PC-9 (cell line): Measurements from ENCODE around the gene RCE1. TPM values are rescaled to one million over a fixed set of nuclear protein-coding genes. Genes with fewer than 3 reads are reported as not detected.

Experiments
- BruUV-seq: library from RNA; stranded (reverse); fragments of 400-500 nt; replicated peaks from 2 replicates; lab custom pipeline; 2021; lab: Mats Ljungman, UMichigan
- CTCF ChIA-PET: fragments of 300-600 bp; sonication (Branson Sonifier 250); formaldehyde crosslinking; loops from one replicate; lab custom pipeline; 2022; ENCODE audit warnings: antibody characterized with exemption; lab: Charles Lee
- POLR2A ChIA-PET: fragments of 300-600 bp; sonication (Branson Sonifier 250); formaldehyde crosslinking; loops from one replicate; lab custom pipeline; 2022; ENCODE audit warnings: antibody characterized with exemption; ENCODE audit not compliant: unreplicated experiment; lab: Charles Lee
- DNase-seq, 2 experiments: peaks; one replicate each; pipeline versions ENCODE4 v3.0.0 to v3.0.0-alpha.2; 2015 to 2022; ENCODE audit warnings: mixed read lengths in 1 of 2
- H2AFZ ChIP-seq: fragments of 200-600 bp; sonication (generic); 2 replicates; pipeline ENCODE4 v1.8.1; 2017; ENCODE audit warnings: antibody characterized with exemption
- H3F3A ChIP-seq: fragments of 200-600 bp; sonication (generic); 2 replicates; pipeline ENCODE4 v1.8.1; 2017; ENCODE audit warnings: antibody characterized with exemption, mild to moderate bottlenecking, low read depth; ENCODE audit not compliant: insufficient read depth
- H3K27ac ChIP-seq: fragments of 200-600 bp; sonication (generic); 2 replicates; pipeline ENCODE4 v1.6.1; 2016; ENCODE audit warnings: mixed run types
- H3K27me3 ChIP-seq: fragments of 200-600 bp; sonication (generic); 2 replicates; pipeline ENCODE4 v1.6.1; 2016; ENCODE audit warnings: low read depth, mixed run types; ENCODE audit not compliant: insufficient read depth
- H3K36me3 ChIP-seq: fragments of 200-600 bp; sonication (generic); 2 replicates; pipeline ENCODE4 v1.6.1; 2016; ENCODE audit warnings: low read depth, mixed run types
- H3K4me1 ChIP-seq: fragments of 200-600 bp; sonication (generic); replicated peaks from 2 replicates; pipeline ENCODE4 v1.6.1; 2016; ENCODE audit warnings: mixed run types; ENCODE audit not compliant: insufficient read depth
- H3K4me2 ChIP-seq: fragments of 200-600 bp; sonication (generic); 2 replicates; pipeline ENCODE4 v1.6.1; 2017; ENCODE audit warnings: mixed run types
- H3K4me3 ChIP-seq: fragments of 200-600 bp; sonication (generic); 2 replicates; pipeline ENCODE4 v1.6.1; 2016; ENCODE audit warnings: mixed run types
- H3K79me2 ChIP-seq: fragments of 200-600 bp; sonication (generic); 2 replicates; pipeline ENCODE4 v1.6.1; 2017; ENCODE audit warnings: low read depth, mixed run types
- H3K9me2 ChIP-seq: fragments of 200-600 bp; sonication (generic); 2 replicates; pipeline ENCODE4 v1.8.1; 2017; ENCODE audit warnings: mild to moderate bottlenecking; ENCODE audit not compliant: insufficient read depth
- H3K9me3 ChIP-seq: fragments of 200-600 bp; sonication (generic); 2 replicates; pipeline ENCODE4 v1.8.1; 2016; ENCODE audit warnings: low read depth; ENCODE audit not compliant: insufficient read depth
- H4K20me1 ChIP-seq: fragments of 200-600 bp; sonication (generic); 2 replicates; pipeline ENCODE4 v1.8.1; 2017; ENCODE audit not compliant: insufficient read depth
- EZH2 ChIP-seq: fragments of 200-600 bp; sonication (generic); IDR thresholded peaks from 2 replicates; pipeline ENCODE4 v1.8.0; 2017; ENCODE audit warnings: antibody characterized with exemption, low read depth
- intact Hi-C: fragments of 100-400 bp; cut with micrococcal nuclease; formaldehyde crosslinking; loops from one replicate; pipeline ENCODE4 v1.10.0; 2022; ENCODE audit not compliant: unreplicated experiment
- total RNA-seq: library from RNA; stranded (reverse); gene quantifications from 2 replicates; pipeline ENCODE4 v1.2.3, GENCODE V29; 2021
- TF ChIP-seq, protein P1 (sequence below): fragments of 200-600 bp; sonication (generic); conservative IDR thresholded peaks from 2 replicates; pipeline ENCODE4 v1.6.1; 2017; ENCODE audit warnings: mixed run types, antibody characterized with exemption, mild to moderate bottlenecking, moderate library complexity

RCE1 gene
- total RNA-seq, 1 experiment from 2014 or later: 42.9 TPM

DNA sequence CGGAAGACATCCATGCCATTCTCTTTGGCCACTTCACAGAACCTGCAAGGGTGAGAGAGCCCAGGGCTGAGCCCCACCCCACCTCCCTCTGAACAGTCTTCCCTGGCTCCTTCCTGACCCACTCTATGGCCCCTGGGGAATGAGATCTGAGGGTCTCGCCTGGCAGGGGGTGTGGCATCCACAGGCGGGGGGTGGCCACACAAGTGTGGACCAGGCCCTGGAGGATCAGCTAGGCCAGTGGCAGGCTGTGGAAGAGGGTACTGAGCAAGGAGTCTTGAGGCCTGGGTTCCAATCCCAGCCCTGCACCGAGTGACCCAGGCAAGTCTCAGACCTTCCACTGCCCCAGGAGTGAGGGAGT lies 8.0 kb downstream of the RCE1 start:
- ChIA-PET POLR2A (no interaction called here), CTCF (no interaction called here)
- Histone ChIP-seq H3K79me2 (0 out of 2 replicates have a peak, but pooled peaks cover 2% of the 10 kb centered on the region), H3K36me3 (no peaks in the 10 kb centered on the region), H3K27ac (no peak overlapping the region), H3K4me2 (no peak overlapping the region), H4K20me1 (no peaks in the 10 kb centered on the region), H2AFZ (no peak overlapping the region), H3K4me1 (peaks cover 34% of the 10 kb centered on the region), H3K9me2 (no peaks in the 10 kb centered on the region), H3K27me3 (no peaks in the 10 kb centered on the region), H3F3A (peaks cover 31% of the 10 kb centered on the region), H3K9me3 (no peaks in the 10 kb centered on the region), H3K4me3 (no peak overlapping the region)
- DNase-seq: no peak
- intact Hi-C loops: no loop called here
- no TSS peak for BruUV-seq
- no peak for TF ChIP-seq EZH2
- TF ChIP-seq, protein P1, sequence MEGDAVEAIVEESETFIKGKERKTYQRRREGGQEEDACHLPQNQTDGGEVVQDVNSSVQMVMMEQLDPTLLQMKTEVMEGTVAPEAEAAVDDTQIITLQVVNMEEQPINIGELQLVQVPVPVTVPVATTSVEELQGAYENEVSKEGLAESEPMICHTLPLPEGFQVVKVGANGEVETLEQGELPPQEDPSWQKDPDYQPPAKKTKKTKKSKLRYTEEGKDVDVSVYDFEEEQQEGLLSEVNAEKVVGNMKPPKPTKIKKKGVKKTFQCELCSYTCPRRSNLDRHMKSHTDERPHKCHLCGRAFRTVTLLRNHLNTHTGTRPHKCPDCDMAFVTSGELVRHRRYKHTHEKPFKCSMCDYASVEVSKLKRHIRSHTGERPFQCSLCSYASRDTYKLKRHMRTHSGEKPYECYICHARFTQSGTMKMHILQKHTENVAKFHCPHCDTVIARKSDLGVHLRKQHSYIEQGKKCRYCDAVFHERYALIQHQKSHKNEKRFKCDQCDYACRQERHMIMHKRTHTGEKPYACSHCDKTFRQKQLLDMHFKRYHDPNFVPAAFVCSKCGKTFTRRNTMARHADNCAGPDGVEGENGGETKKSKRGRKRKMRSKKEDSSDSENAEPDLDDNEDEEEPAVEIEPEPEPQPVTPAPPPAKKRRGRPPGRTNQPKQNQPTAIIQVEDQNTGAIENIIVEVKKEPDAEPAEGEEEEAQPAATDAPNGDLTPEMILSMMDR: no peak

DNA sequence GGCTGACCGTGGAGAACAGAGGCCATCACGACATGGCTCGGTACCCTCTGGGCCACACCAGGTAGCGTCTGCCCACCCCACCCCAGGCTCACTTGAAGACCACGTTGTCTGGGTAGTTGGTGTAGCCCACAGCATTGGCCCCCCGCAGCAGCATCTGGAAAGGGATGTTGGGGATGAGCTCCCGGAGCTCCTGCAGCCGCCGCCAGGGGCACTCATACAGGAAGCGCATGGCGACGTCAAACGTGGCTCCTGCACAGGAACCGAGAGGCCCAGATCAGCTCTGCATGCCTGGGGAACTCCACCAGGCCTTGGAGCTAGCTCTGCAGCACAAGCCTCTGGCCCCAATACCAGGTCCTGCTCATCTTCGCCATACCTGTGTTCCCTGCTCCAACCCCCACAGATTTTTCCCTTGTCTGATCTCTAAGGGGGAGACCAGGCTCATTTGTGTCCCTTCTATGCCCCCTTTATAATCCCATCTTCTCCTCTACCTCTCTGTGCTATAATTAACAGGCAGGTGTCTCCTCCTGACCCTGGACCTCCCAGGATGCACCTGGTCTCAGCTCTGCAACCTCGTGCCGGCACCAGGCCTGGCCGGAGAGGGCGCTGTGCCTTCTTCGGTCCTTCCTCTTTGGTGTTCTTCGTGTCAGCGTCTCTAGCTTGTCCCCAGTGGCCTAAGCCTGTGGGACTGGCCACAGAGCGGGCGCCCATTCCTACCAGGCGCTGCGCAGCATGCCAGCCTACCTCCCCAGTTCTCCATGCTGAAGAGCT lies 8.6 kb downstream of the RCE1 start:
- Histone ChIP-seq H3K27ac (no peak overlapping the region), H3K4me1 (peaks cover 28% of the 10 kb centered on the region), H3K79me2 (no peaks in the 10 kb centered on the region), H3K36me3 (no peaks in the 10 kb centered on the region), H4K20me1 (no peaks in the 10 kb centered on the region), H3K9me2 (no peaks in the 10 kb centered on the region), H3K4me3 (no peak overlapping the region), H3K27me3 (no peaks in the 10 kb centered on the region), H3F3A (peaks cover 27% of the 10 kb centered on the region; the same call in 1 of the 2 replicates), H2AFZ (no peak overlapping the region), H3K4me2 (no peak overlapping the region), H3K9me3 (no peaks in the 10 kb centered on the region)
- BruUV-seq: no TSS peak
- ChIA-PET POLR2A (no interaction called here), CTCF (no interaction called here)
- no peak for TF ChIP-seq EZH2
- TF ChIP-seq, protein P1: no peak
- no peak for DNase-seq
- intact Hi-C loops: no loop called here

DNA sequence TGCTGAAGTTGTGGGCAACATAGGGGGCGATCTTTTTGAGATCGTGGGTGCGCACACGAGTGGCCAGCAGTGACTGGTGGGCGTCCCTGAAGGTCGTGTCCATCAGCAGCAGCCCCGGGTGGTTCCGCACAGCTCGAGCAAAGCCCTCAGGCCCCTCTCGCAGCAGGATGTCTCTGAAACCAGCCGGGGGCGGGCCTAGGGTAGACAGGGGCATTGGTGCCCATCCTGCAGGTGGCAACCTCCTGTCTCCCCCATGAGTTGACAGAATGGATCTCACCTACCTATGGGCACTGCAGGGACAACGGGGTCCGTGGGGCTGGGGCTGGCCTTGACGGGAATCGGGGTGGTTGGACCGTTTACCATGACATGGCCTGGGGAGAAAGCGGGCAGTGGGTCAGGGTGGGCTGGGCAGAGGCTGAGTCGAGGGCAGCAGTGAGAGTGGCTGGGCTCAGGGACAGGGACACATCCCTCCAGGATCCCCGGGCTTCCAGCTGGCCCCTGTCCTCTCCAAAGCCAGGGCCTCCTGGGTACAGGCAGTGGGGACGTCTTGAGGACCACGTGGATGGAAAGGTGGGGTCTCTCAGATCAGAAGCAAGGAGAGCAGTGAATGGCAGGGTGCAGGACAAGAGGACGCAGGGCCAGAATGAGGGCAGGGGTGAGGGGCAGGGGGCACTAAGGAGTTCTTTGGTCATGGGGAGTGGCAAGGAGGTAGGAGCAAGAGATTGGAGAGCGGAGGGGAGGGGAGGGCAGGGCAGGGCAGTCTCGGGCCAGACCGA lies 9.4 kb downstream of the RCE1 start:
- Histone ChIP-seq H3K4me3 (no peak overlapping the region), H3K27ac (no peak overlapping the region), H3F3A (peaks cover 24% of the 10 kb centered on the region; the same call in 1 of the 2 replicates), H3K4me1 (peaks cover 21% of the 10 kb centered on the region), H3K4me2 (no peak overlapping the region), H3K36me3 (no peaks in the 10 kb centered on the region), H3K27me3 (no peaks in the 10 kb centered on the region), H3K79me2 (0 out of 2 replicates have a peak, but pooled peaks cover 4% of the 10 kb centered on the region), H3K9me3 (no peaks in the 10 kb centered on the region), H2AFZ (no peak overlapping the region), H4K20me1 (no peaks in the 10 kb centered on the region), H3K9me2 (no peaks in the 10 kb centered on the region)
- BruUV-seq: no TSS peak
- TF ChIP-seq, protein P1: no peak
- no peak for TF ChIP-seq EZH2
- intact Hi-C loops: no loop called here
- DNase-seq: no peak
- POLR2A ChIA-PET: no interaction called here
- CTCF ChIA-PET: no interaction called here
